Measurements from ENCODE around the gene EID2. TPM values are rescaled to one million over a fixed set of nuclear protein-coding genes. Genes with fewer than 3 reads are reported as not detected.

EID2 gene
- total and polyA plus RNA-seq, 2 of the 8 experiments (the other 6 are each of a cell fraction or from before 2014, with no cell fraction given): 7.8 to 29.6 TPM

DNA sequence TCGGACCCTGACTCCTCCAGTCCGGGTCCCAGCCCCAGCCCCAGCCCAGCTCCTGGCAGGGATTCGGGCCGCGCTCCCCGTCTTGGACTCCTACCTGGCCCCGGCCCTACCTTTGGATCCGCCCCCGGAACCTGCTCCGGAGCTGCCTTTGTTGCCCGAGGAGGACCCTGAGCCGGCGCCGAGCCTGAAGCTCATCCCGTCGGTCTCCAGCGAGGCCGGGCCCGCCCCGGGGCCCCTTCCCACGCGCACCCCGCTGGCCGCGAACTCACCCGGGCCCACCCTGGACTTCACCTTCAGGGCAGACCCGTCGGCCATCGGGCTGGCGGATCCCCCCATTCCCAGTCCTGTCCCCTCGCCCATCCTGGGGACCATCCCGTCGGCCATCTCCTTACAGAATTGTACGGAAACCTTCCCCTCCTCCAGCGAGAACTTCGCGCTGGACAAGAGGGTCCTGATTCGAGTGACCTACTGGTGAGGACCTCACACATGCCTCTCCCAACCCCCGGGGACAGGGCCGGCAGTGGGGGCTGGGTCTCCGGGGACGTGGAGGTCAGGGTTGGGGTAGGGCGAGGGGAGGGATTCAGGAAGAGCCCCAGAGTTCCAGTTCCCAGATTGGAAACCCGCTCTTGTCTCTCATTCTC is 24.3 kb downstream of the EID2 start (continued):
- TF ChIP-seq TBP (IDR thresholded peaks at IDR 0.05; ENCODE audit: low read depth, low read length) (0 out of 2 replicates have a peak, but pooled peaks have one; percentile 6), CREB1 (IDR thresholded peaks at IDR 0.05) (no peak), BACH1 (IDR thresholded peaks at IDR 0.05; ENCODE audit: low read length) (no peak)
